Measurements from ENCODE around the gene PSPN.
"Not testable (repeated sequence)": the region's sequence is repeated elsewhere in the genome, so short reads cannot be mapped to it uniquely, and the experiment has no call there.

PSPN gene

GRCh38 chr19:6402837-6403608 lies 27.3 kb upstream of the PSPN start:
- DNase-seq (ENCODE audit: low read depth in 2 of 2), result no peak

- DNase-seq (ENCODE audit: low read depth in 2 of 2), result no peak
Measured at GRCh38 chr19:6402058-6402457, 26.3 kb upstream of the PSPN start.

- not testable (repeated sequence) for DNase-seq (ENCODE audit: low read depth in 2 of 2)
Measured at GRCh38 chr19:6400062-6400944, 24.6 kb upstream of the PSPN start.

- DNase-seq (ENCODE audit: low read depth in 2 of 2), result no peak
Measured at GRCh38 chr19:6396305-6396704, 20.6 kb upstream of the PSPN start.

GRCh38 chr19:6394831-6395230 lies 19.1 kb upstream of the PSPN start:
- no peak for DNase-seq (ENCODE audit: low read depth in 2 of 2)

- DNase-seq (ENCODE audit: low read depth in 2 of 2), result peak; percentile 56 to 69
Measured at GRCh38 chr19:6393983-6394412, 18.3 kb upstream of the PSPN start.

DNA sequence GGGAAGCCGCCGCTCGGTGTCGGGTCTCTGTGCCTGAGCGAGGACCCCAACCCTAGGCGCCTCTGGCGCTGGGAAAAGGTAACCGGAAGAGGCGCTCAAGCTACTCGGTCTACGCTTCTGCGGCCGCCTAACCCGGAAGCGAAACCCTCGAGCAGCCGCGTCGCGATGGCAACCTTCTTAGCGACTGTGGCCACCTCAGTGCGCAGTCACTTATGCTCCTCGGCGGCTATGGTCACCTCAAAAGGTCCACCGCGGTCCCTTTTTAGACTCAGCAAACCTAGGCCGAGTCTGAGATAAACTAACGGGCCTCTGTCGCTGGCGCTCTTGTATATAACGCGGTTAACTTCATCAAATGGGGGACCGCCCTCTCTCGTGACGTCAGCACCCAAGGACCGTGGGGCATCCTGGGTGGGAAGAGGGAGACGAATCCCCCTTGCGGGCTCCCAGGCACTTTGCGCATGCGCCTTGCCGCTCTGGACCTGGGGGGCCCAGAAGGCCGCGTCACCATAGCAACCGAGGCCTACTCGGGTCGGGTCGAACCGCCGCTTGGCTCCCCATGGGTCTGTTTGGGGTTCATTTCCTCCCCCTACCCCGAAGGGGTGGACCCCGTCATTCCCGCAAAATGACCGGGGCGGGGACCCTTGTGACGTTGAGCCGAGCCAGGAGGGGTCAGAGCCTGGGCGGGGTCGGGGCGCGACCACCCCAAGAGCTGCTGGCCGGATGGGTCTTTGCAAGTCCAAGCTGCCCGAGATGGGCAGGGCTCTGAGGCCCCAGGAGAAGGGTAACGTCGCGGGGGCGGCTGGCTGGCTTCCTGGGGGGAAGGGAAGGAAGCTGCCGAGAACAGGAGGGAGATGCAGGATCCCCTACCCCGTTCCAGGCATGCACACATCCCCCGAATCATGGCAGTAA lies 17.6 kb upstream of the PSPN start, which contains the start of gene GTF2F1:
GTF2F1 (minus strand) TSS at position 91 of the 909 bp plus-strand sequence. CDS start 169 bp downstream, outside the sequence.
- DNase-seq (ENCODE audit: low read depth in 2 of 2), result peak; percentile 87 to 91

- no peak for DNase-seq (ENCODE audit: low read depth in 2 of 2)
Measured at GRCh38 chr19:6392221-6393073, 16.7 kb upstream of the PSPN start.

DNA sequence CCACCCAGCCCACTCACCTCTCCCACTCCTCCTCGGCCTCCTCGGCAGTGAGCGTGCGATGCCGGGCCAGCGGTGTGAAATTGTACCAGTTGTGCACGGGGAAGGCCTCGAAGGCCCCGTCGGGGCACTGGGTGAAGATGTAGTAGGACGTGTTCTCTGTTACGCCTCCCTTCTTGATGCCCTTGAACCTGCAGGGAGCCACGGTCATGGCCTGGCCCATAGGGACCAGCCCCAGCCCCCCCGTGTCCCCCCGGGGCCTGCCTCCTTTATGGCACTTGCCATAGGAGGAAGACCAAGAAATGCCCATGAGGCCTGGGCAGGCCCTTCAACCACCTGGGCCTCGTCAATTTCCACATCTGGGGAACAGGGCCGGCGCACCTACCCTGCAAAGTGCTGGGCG lies 11.6 kb upstream of the PSPN start:
- DNase-seq (ENCODE audit: low read depth in 2 of 2), result no peak

- no peak for DNase-seq (ENCODE audit: low read depth in 2 of 2)
Measured at GRCh38 chr19:6384381-6384780, 8.6 kb upstream of the PSPN start.

GRCh38 chr19:6383188-6383587 lies 7.5 kb upstream of the PSPN start:
- DNase-seq (ENCODE audit: low read depth in 2 of 2), result no peak

- DNase-seq (ENCODE audit: low read depth in 2 of 2), result no peak
Measured at GRCh38 chr19:6381030-6381750, 5.5 kb upstream of the PSPN start.

DNA sequence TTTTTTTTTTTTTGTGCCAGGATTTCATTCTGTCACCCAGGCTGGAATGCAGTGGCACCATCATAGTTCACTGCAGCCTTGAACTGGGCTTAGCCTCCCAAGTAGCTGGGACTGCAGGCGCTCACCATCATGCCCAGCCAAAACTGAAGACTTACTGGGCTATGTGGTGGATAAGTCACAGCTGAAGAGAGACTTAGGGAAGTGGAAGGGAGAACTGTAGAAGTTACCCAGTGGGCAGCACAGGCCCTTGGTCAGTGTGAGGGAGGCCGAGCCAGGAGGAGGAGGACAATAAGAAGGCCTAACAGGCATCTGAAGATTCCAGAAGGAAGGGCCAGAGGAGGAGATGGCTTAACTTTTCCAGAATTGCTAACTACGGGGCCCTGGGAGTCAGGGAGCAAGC lies 4.0 kb upstream of the PSPN start:
- no peak for DNase-seq (ENCODE audit: low read depth in 2 of 2)

GRCh38 chr19:6378486-6378885 lies 2.8 kb upstream of the PSPN start:
- DNase-seq (ENCODE audit: low read depth in 2 of 2), result no peak

DNA sequence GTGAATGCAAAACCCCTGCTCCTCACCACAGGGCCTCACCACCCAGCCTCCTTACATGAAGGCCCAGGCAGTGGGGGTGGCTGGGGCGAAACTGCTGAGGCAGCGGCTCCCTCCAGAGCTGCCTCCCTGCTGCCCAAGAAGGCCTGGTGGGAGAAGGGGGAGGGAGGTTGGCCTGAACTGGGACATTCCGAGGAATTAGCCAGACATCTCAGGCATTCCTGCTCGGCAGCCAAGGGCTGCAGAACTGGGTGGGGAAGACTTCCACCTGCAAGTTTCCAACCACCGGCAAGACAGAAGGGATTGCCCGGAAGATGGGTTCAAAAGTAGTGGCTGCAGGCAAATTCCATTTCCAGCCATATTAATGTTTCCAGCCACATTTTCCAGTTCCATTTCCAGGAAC lies 2.3 kb upstream of the PSPN start:
- DNase-seq (ENCODE audit: low read depth in 2 of 2), result no peak

- no peak for DNase-seq (ENCODE audit: low read depth in 2 of 2)
Measured at GRCh38 chr19:6376512-6377190, 918 bp upstream of the PSPN start.

GRCh38 chr19:6374711-6375410 lies 872 bp downstream of the PSPN start:
- DNase-seq (ENCODE audit: low read depth in 2 of 2), result no peak

- DNase-seq (ENCODE audit: low read depth in 2 of 2), result no peak
Measured at GRCh38 chr19:6374161-6374709, 1.5 kb downstream of the PSPN start.

- DNase-seq (ENCODE audit: low read depth in 2 of 2), result no peak
Measured at GRCh38 chr19:6373813-6374108, 2.0 kb downstream of the PSPN start.
